Gastroesophageal sphincter (tissue), 3 donors: ENCODE data around the gene FBLN1.

Source experiments
- CTCF ChIP-seq, 4 experiments: fragments of 200-600 bp in 2 of 4; fragments of 450-650 bp in 2 of 4; sonication (generic) in 1 of 4; IDR thresholded peaks; one replicate each; pipeline ENCODE4 v1.5.1; 2017 to 2019; ENCODE audit warnings: antibody characterized with exemption in 4 of 4, mild to moderate bottlenecking in 2 of 4, moderate library complexity in 2 of 4
- EP300 ChIP-seq: sonication (generic); formaldehyde crosslinking; IDR thresholded peaks from one replicate; pipeline ENCODE4 v1.6.1; 2017; ENCODE audit warnings: antibody characterized with exemption, mild to moderate bottlenecking
- POLR2AphosphoS5 ChIP-seq: sonication (generic); formaldehyde crosslinking; IDR thresholded peaks from one replicate; pipeline ENCODE4 v1.6.1; 2017; ENCODE audit warnings: antibody characterized with exemption

- TF ChIP-seq POLR2AphosphoS5 (no peak), CTCF (IDR thresholded peaks at IDR 0.05) (no peak), EP300 (no peak)
Measured at GRCh38 chr22:45546333-45547015, 43.8 kb downstream of the FBLN1 start.
